ENCODE measurements around the gene OR4L1.
"Not testable (repeated sequence)": the region's sequence is repeated elsewhere in the genome, so short reads cannot be mapped to it uniquely, and the experiment has no call there.

OR4L1 gene

GRCh38 chr14:20059745-20060144 is at the start of gene OR4L1:
OR4L1 (plus strand) TSS chr14:20060045; CDS start chr14:20060045, 0 bp downstream.
- in situ Hi-C loops (cut with MboI; ENCODE audit: low sequenced_read_pairs): no loop called here

GRCh38 chr14:20019257-20019865 is 40.5 kb upstream of the OR4L1 start, which contains the start of gene OR4K14:
OR4K14 (minus strand) TSS chr14:20019307; CDS start chr14:20015193, 4,114 bp downstream.
- in situ Hi-C loops (cut with MboI; ENCODE audit: low sequenced_read_pairs): no loop called here

DNA sequence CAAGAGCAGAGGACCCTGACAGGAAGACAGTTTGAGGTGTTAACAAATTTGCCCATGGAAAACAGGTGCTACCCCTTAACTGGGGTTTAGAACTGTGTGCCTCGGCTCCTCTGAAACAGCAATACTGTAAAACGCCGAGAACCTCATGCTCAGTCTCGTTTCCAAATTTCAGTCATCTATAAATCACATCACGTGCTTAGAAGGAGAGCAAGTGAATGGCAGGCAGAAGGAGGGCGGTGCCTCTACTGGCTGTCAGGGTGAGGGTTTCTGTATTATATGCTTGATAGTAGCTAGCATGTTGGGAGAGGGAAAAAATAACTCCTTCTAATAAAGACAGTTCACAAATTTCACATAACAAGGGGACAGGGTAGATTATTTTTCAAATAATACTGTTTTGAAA is 28.8 kb upstream of the OR4L1 start:
- in situ Hi-C loops (cut with MboI; ENCODE audit: low sequenced_read_pairs): no loop called here

- in situ Hi-C loops (cut with MboI; ENCODE audit: low sequenced_read_pairs): no loop called here
Measured at GRCh38 chr14:20035449-20035848, 24.4 kb upstream of the OR4L1 start.

DNA sequence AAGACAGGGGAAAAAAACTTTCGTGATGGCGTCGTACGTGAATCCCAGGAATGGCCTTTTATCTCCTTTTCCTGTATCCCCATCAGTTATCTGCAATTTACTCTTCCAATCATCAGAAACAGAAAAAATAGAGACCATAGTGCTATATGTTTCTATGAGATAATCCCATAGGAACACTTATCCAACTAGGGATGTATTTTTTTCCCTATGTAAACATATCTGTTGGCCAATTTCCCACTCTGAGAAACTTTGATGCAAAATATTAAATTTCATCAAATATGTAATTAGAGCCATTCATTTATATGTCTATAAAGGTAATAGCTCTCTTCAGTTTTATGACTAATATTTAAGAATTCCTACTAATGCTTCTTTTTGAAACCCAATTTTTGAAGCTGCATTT is 23.9 kb upstream of the OR4L1 start, which contains the start of gene OR4K13:
TSS of gene OR4K13 (minus strand) at position 101 of the 400 bp plus-strand sequence. CDS start 1,280 bp downstream, outside the sequence.
- in situ Hi-C loops (cut with MboI; ENCODE audit: low sequenced_read_pairs): no loop called here

DNA sequence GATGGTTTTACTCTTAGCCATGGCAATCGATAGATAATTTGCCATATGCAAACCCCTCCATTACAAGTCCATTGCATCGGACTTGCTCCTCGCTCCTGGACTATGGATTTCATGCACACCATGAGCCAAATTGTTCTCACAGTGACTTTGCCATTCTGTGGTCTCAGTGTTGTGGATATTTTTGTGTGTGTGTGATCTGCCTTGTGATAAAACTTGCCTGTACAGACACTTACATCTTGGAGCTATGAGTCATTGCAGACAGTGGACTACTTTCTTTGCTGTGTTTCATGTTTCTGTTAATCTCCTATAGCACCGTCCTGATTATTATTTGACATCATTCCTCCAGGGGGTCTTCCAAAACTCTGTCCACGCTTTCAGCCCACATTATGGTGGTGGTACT is 15.6 kb upstream of the OR4L1 start:
- in situ Hi-C loops (cut with MboI; ENCODE audit: low sequenced_read_pairs): no loop called here

GRCh38 chr14:20048202-20048601 is 11.6 kb upstream of the OR4L1 start:
- in situ Hi-C loops (cut with MboI; ENCODE audit: low sequenced_read_pairs): no loop called here

GRCh38 chr14:20092050-20092449 is 32.2 kb downstream of the OR4L1 start:
- in situ Hi-C loops (cut with MboI; ENCODE audit: low sequenced_read_pairs): no loop called here

- in situ Hi-C loops (cut with MboI; ENCODE audit: low sequenced_read_pairs): no loop called here
Measured at GRCh38 chr14:20093442-20093841, 33.6 kb downstream of the OR4L1 start.

DNA sequence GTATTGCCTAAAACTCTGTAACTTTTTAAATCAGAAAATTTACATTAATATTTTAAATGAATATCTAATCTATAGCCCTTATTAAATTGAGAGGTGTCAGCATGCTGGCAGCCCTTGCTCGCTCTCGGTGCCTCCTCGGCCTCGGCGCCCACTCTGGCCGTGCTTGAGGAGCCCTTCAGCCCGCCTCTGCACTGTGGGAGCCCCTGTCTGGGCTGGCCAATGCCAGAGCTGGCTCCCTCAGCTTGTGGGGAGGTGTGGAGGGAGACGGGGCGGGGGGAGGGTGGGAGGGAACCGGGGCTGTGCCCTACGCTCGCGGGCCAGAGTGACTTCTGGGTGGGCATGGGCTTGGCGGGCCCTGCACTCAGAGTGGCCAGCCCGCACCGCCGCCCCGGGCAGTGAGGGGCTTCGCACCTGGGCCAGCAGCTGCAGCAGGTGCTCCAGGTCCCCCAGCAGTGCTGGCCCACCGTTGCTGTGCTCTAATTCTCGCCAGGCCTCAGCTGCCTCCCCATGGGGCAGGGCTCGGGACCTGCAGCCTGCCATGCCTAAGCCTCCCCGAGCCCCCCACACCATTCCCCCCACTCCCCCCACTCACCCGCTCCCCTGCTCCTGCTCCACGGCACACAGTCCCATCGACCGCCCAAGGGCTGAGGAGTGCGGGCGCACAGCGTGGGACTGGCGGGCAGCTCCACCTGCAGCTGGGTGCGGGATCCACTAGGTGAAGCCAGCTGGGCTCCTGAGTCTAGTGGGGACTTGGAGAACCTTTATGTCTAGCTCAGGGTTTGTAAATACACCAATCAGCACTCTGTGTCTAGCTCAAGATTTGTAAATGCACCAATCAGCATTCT is 39.3 kb downstream of the OR4L1 start:
- in situ Hi-C loops (cut with MboI; ENCODE audit: low sequenced_read_pairs): not testable (repeated sequence)

DNA sequence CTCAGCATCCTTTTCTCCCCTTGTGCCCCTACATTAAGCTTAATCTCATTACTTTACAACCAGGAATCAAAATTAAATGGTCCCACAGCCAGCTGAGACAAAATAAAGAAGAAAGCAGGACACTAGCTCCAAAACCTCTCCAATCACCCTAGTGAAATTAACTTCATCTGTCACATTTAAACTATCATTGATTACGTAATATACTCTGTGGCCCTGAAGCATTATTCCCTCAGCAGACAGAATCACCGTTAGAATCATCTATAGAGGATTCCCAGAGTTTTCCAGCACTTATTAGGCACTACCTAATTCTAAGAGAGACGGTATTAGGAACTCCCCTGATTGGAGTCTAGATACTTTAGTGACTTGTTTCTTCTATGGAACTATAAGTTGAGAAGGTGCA is 50.6 kb downstream of the OR4L1 start, which contains the start of gene OR4K17:
TSS of gene OR4K17 (plus strand) at position 302 of the 400 bp plus-strand sequence. CDS start 6,761 bp downstream, outside the sequence.
- in situ Hi-C loops (cut with MboI; ENCODE audit: low sequenced_read_pairs): no loop called here

Data from hTERT RPE-1 (cell line).